ENCODE results near the gene PRPF19.

DNA sequence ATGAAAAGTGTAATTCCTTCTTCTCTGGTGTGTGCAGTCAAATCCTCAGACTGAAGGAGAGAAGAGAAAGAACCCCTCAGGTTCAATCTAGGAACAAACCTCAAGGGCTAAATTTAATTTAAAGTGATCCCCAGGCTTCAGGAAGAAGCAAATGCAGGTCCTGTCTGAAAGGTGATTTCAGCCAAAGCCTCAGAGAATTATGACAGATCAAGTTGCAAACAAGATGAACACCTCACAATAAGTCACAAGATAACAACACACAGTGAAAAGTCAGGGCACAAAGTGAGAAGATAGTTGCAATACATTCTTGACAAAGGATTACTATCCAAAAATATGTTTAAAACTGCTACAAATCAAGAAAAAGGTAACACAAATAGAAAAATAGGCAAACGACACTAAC, 27.3 kb downstream of the PRPF19 start:
- no peak for TF ChIP-seq ETS1 (conservative IDR thresholded peaks at IDR 0.05; ENCODE audit: control insufficient read depth, low read depth, low read length)
- no peak for TF ChIP-seq ZBTB26 (CRISPR knock-in tag; IDR thresholded peaks at IDR 0.05)
